HG03432 (cell line): ENCODE results near the gene FAM110C.
A peak's percentile ranks its signal among the peaks of the same experiment; 100 is the strongest.
"Not testable (repeated sequence)": the region's sequence is repeated elsewhere in the genome, so short reads cannot be mapped to it uniquely, and the experiment has no call there.

ENCODE experiments used
- ATAC-seq: cut with Tn5 transposase; IDR thresholded peaks from one replicate; pipeline ENCODE4 v1.9.1; 2021; ENCODE audit warnings: mild to moderate bottlenecking, moderate library complexity; ENCODE audit not compliant: unreplicated experiment

FAM110C gene

GRCh38 chr2:45342-46130 lies 769 bp downstream of the FAM110C start:
- no peak for ATAC-seq

GRCh38 chr2:44748-45341 lies 1.5 kb downstream of the FAM110C start:
- ATAC-seq = no peak

GRCh38 chr2:42788-43187 lies 3.5 kb downstream of the FAM110C start:
- ATAC-seq = no peak

- no peak for ATAC-seq
Measured at GRCh38 chr2:40465-40864, 5.8 kb downstream of the FAM110C start.

GRCh38 chr2:38155-38554 lies 8.2 kb downstream of the FAM110C start:
- no peak for ATAC-seq

- ATAC-seq = no peak
Measured at GRCh38 chr2:36318-36717, 10.0 kb downstream of the FAM110C start.

- no peak for ATAC-seq
Measured at GRCh38 chr2:35852-36251, 10.5 kb downstream of the FAM110C start.

GRCh38 chr2:33620-34019 lies 12.7 kb downstream of the FAM110C start:
- no peak for ATAC-seq

GRCh38 chr2:32068-32467 lies 14.2 kb downstream of the FAM110C start:
- ATAC-seq = no peak

- no peak for ATAC-seq
Measured at GRCh38 chr2:29253-29652, 17.1 kb downstream of the FAM110C start.

GRCh38 chr2:28406-28975 lies 17.8 kb downstream of the FAM110C start:
- ATAC-seq = no peak

- ATAC-seq = no peak
Measured at GRCh38 chr2:26891-27290, 19.4 kb downstream of the FAM110C start.

- no peak for ATAC-seq
Measured at GRCh38 chr2:25543-25942, 20.8 kb downstream of the FAM110C start.

- not testable (repeated sequence) for ATAC-seq
Measured at GRCh38 chr2:24591-24990, 21.7 kb downstream of the FAM110C start.

GRCh38 chr2:24107-24506 lies 22.2 kb downstream of the FAM110C start:
- ATAC-seq = peak; percentile 94

GRCh38 chr2:23283-23682 lies 23.0 kb downstream of the FAM110C start:
- no peak for ATAC-seq

- ATAC-seq = not testable (repeated sequence)
Measured at GRCh38 chr2:22244-22643, 24.1 kb downstream of the FAM110C start.

GRCh38 chr2:20259-20658 lies 26.0 kb downstream of the FAM110C start:
- not testable (repeated sequence) for ATAC-seq

GRCh38 chr2:19505-19904 lies 26.8 kb downstream of the FAM110C start:
- no peak for ATAC-seq

- ATAC-seq = no peak
Measured at GRCh38 chr2:18402-19271, 27.7 kb downstream of the FAM110C start.

- ATAC-seq = not testable (repeated sequence)
Measured at GRCh38 chr2:15916-16315, 30.4 kb downstream of the FAM110C start.
